Measurements from ENCODE around the gene TRIM60.

The TRIM60 gene

GRCh38 chr4:165006886-165007285 lies 24.9 kb upstream of the TRIM60 start:
- Histone ChIP-seq H3K4me3 (replicated peaks; ENCODE audit: insufficient read depth, low read length) (no peak overlapping the region), H3K27ac (replicated peaks) (no peak overlapping the region), H3K27me3 (ENCODE audit: insufficient read depth, poor library complexity, severe bottlenecking) (no peaks in the 10 kb centered on the region)
- TF ChIP-seq SPI1 (IDR thresholded peaks at IDR 0.05; ENCODE audit: borderline replicate concordance, low read depth) = no peak
- no peak for TF ChIP-seq GABPA (IDR thresholded peaks at IDR 0.05; ENCODE audit: low read depth)
- no peak for TF ChIP-seq POLR2AphosphoS5 (IDR thresholded peaks at IDR 0.05; ENCODE audit: low read depth)
- DNase-seq (ENCODE audit: low read depth in 1 of 2, low spot score in 1 of 2) = no peak

DNA sequence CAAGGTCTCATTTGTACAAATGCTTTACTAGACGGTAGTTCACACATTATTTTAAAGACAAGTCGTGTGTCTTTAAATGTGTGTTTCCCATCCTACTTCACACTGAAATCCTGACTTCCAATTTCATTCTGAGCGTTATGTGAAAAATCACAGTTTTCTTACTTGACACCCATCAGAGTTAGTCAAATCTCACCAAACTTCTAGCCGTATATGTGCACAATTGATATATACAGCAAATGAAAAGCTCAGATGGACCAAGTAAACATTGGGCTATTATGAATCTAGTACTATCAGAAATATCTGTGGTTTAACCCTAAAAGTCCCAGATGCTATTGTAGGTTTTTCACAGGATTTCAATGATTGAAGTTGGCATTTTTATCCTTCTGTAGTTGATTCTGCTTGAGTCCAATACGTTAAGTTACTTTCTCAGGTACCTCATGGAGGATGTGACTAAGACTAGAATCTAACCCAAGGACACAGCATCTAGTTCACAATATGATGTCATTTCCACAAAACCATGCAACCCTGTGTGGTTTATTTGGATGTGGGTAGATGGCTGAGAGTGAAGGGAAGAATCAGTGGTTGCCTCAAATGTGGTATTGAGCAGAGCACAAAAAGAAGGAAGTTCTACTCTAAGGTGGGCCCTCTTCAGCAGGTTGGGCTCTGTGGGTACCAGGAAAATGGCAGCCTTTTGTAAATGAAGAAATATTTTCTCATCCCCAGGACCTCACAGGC lies 22.1 kb upstream of the TRIM60 start:
- no peak for DNase-seq (ENCODE audit: low read depth in 1 of 2, low spot score in 1 of 2)
- Histone ChIP-seq H3K4me3 (replicated peaks; ENCODE audit: insufficient read depth, low read length) (no peak overlapping the region), H3K27me3 (ENCODE audit: insufficient read depth, poor library complexity, severe bottlenecking) (no peaks in the 10 kb centered on the region), H3K27ac (replicated peaks) (no peak overlapping the region)
- TF ChIP-seq POLR2AphosphoS5 (IDR thresholded peaks at IDR 0.05; ENCODE audit: low read depth) (no peak), GABPA (IDR thresholded peaks at IDR 0.05; ENCODE audit: low read depth) (no peak), SPI1 (IDR thresholded peaks at IDR 0.05; ENCODE audit: borderline replicate concordance, low read depth) (no peak), CTCF (IDR thresholded peaks at IDR 0.05; ENCODE audit: insufficient read depth, low read length) (no peak)
- TF ChIP-seq, protein P1, sequence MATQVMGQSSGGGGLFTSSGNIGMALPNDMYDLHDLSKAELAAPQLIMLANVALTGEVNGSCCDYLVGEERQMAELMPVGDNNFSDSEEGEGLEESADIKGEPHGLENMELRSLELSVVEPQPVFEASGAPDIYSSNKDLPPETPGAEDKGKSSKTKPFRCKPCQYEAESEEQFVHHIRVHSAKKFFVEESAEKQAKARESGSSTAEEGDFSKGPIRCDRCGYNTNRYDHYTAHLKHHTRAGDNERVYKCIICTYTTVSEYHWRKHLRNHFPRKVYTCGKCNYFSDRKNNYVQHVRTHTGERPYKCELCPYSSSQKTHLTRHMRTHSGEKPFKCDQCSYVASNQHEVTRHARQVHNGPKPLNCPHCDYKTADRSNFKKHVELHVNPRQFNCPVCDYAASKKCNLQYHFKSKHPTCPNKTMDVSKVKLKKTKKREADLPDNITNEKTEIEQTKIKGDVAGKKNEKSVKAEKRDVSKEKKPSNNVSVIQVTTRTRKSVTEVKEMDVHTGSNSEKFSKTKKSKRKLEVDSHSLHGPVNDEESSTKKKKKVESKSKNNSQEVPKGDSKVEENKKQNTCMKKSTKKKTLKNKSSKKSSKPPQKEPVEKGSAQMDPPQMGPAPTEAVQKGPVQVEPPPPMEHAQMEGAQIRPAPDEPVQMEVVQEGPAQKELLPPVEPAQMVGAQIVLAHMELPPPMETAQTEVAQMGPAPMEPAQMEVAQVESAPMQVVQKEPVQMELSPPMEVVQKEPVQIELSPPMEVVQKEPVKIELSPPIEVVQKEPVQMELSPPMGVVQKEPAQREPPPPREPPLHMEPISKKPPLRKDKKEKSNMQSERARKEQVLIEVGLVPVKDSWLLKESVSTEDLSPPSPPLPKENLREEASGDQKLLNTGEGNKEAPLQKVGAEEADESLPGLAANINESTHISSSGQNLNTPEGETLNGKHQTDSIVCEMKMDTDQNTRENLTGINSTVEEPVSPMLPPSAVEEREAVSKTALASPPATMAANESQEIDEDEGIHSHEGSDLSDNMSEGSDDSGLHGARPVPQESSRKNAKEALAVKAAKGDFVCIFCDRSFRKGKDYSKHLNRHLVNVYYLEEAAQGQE (IDR thresholded peaks at IDR 0.05; ENCODE audit: insufficient replicate concordance, low read depth) = no peak

DNA sequence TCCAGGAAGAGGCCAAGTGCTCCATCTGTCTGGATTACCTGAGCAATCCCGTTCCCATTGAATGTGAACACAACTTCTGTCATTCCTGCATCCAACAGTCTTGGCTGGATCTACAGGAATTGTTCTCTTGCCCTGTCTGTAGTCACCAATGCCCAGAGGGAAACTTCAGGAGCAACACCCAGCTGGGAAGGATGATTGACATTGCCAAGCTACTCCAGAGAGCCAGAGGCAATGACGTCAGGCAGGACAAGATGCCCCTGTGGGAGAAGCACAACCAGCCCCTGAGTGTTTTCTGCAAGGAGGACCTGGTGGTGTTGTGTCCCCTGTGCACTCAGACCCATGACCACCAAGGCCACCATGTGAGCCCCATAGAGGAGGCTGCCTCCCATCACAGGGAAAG lies 21.3 kb upstream of the TRIM60 start:
- DNase-seq (ENCODE audit: low read depth in 1 of 2, low spot score in 1 of 2) = no peak
- H3K27ac ChIP-seq (replicated peaks) = no peak overlapping the region
- TF ChIP-seq GABPA (IDR thresholded peaks at IDR 0.05; ENCODE audit: low read depth) = no peak
- no peak for TF ChIP-seq CTCF (IDR thresholded peaks at IDR 0.05; ENCODE audit: insufficient read depth, low read length)
- TF ChIP-seq, protein P1 (IDR thresholded peaks at IDR 0.05; ENCODE audit: insufficient replicate concordance, low read depth) = no peak
- TF ChIP-seq SPI1 (IDR thresholded peaks at IDR 0.05; ENCODE audit: borderline replicate concordance, low read depth) = no peak
- no peak for TF ChIP-seq POLR2AphosphoS5 (IDR thresholded peaks at IDR 0.05; ENCODE audit: low read depth)
- H3K4me3 ChIP-seq (replicated peaks; ENCODE audit: insufficient read depth, low read length) = no peak overlapping the region
- H3K27me3 ChIP-seq (ENCODE audit: insufficient read depth, poor library complexity, severe bottlenecking) = no peaks in the 10 kb centered on the region

DNA sequence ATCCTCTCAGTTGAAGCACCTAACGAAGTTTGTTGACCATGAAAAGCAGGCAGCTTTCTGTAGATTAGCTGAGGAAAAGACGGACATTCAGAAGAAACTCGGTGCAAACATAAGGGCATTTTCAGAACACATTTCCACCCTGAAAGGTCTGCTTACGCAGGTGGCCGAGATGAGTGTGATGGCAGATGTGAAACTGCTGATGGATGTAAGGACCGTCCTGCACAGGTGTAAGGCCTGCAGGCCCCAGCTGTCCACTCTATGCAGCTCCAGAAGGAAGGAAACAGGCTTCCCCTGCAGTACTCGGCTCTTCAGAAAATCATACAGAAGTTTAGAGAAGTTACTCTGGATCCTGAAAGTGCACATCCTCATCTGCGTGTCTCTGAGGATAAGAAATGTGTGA lies 20.8 kb upstream of the TRIM60 start:
- Histone ChIP-seq H3K27me3 (ENCODE audit: insufficient read depth, poor library complexity, severe bottlenecking) (no peaks in the 10 kb centered on the region), H3K4me3 (replicated peaks; ENCODE audit: insufficient read depth, low read length) (no peak overlapping the region), H3K27ac (replicated peaks) (no peak overlapping the region)
- no peak for TF ChIP-seq SPI1 (IDR thresholded peaks at IDR 0.05; ENCODE audit: borderline replicate concordance, low read depth)
- TF ChIP-seq CTCF (IDR thresholded peaks at IDR 0.05; ENCODE audit: insufficient read depth, low read length) = no peak
- no peak for TF ChIP-seq POLR2AphosphoS5 (IDR thresholded peaks at IDR 0.05; ENCODE audit: low read depth)
- TF ChIP-seq, protein P1 (IDR thresholded peaks at IDR 0.05; ENCODE audit: insufficient replicate concordance, low read depth) = no peak
- TF ChIP-seq GABPA (IDR thresholded peaks at IDR 0.05; ENCODE audit: low read depth) = no peak
- DNase-seq (ENCODE audit: low read depth in 1 of 2, low spot score in 1 of 2) = no peak

Measured in HL-60 (cell line).